DND-41 (cell line): ENCODE results near the gene FKBP14.

ENCODE experiments used
- ATAC-seq: fragments of 200-7000 bp; cut with Tn5 transposase; 3 replicates; pipeline ENCODE4 v1.9.1; 2021; ENCODE audit warnings: low read depth; ENCODE audit not compliant: insufficient read depth
- DNase-seq: peaks from one replicate; pipeline ENCODE4 v3.0.0-alpha.2; 2020
- H2AFZ ChIP-seq: 2 replicates; pipeline ENCODE4 v1.6.0; 2012; ENCODE audit warnings: low read depth, low read length
- H3K27ac ChIP-seq: 2 replicates; pipeline ENCODE4 v1.5.1; 2012; ENCODE audit warnings: low read length, inconsistent platforms
- H3K27me3 ChIP-seq: fragments of 200-600 bp; sonication (generic); 2 replicates; pipeline ENCODE4 v1.6.0; 2012; ENCODE audit warnings: low read length, mild to moderate bottlenecking, inconsistent platforms; ENCODE audit not compliant: insufficient read depth, poor library complexity
- H3K36me3 ChIP-seq: 2 replicates; pipeline ENCODE4 v1.5.1; 2012; ENCODE audit warnings: low read length, inconsistent platforms; ENCODE audit not compliant: insufficient read depth
- H3K4me1 ChIP-seq: 2 replicates; pipeline ENCODE4 v1.5.1; 2012; ENCODE audit warnings: mild to moderate bottlenecking, low read length; ENCODE audit not compliant: insufficient read depth
- H3K4me2 ChIP-seq: 2 replicates; pipeline ENCODE4 v1.6.0; 2012; ENCODE audit warnings: mild to moderate bottlenecking, moderate library complexity, low read length, inconsistent platforms; ENCODE audit not compliant: insufficient read depth
- H3K4me3 ChIP-seq, 2 experiments: fragments of 200-600 bp in 1 of 2; shearing (Covaris generic) in 1 of 2; 2 replicates each; pipeline ENCODE4 v1.5.1; 2012 to 2016; ENCODE audit warnings: inconsistent platforms in 2 of 2, low read length in 2 of 2, mild to moderate bottlenecking in 2 of 2, low read depth in 1 of 2, moderate library complexity in 1 of 2
- H3K79me2 ChIP-seq: 2 replicates; pipeline ENCODE4 v1.6.0; 2012; ENCODE audit warnings: low read length, inconsistent platforms; ENCODE audit not compliant: insufficient read depth
- H3K9ac ChIP-seq: 2 replicates; pipeline ENCODE4 v1.6.0; 2012; ENCODE audit warnings: low read depth, mild to moderate bottlenecking, inconsistent platforms, low read length, moderate library complexity
- H3K9me3 ChIP-seq: 2 replicates; pipeline ENCODE4 v1.5.1; 2012; ENCODE audit warnings: low read length, moderate library complexity, mild to moderate bottlenecking, inconsistent platforms; ENCODE audit not compliant: insufficient read depth, severe bottlenecking
- H4K20me1 ChIP-seq: 2 replicates; pipeline ENCODE4 v1.6.0; 2012; ENCODE audit warnings: low read length; ENCODE audit not compliant: insufficient read depth
- CTCF ChIP-seq: IDR thresholded peaks from 2 replicates; pipeline ENCODE4 v1.5.1; 2012; ENCODE audit warnings: borderline replicate concordance, low read length, moderate library complexity, mild to moderate bottlenecking; ENCODE audit not compliant: poor library complexity, severe bottlenecking; ENCODE audit errors: extremely low read depth
- EZH2 ChIP-seq: IDR thresholded peaks from 3 replicates; pipeline ENCODE4 v1.6.1; 2012; ENCODE audit warnings: borderline replicate concordance, low read depth, mild to moderate bottlenecking, moderate library complexity, low read length, inconsistent platforms; ENCODE audit not compliant: severe bottlenecking

FKBP14 gene

DNA sequence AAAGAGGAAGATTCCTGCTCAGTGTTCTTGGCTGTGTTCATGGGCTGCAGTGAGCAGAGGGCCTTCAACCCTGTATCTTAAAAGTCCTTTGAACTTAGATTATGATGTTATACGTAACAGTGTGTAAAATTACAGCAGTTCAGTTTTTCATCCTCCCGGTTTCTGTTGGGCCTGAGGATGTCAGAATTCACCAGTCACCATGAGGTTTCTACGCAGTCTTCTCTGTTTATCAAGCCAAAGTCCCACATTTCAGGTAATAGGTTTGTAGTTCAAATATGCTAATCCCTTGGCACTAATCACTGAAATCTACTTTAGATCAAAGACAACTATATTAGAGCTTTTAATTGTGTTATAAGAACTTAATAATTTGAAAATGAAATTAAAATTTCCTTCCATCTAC, 26.6 kb upstream of the FKBP14 start:
- Histone ChIP-seq H3K36me3 (peaks cover 71% of the 10 kb centered on the region), H3K9me3 (no peaks in the 10 kb centered on the region), H4K20me1 (no peaks in the 10 kb centered on the region), H3K27me3 (no peaks in the 10 kb centered on the region), H3K4me3 (no peak overlapping the region), H3K4me1 (no peaks in the 10 kb centered on the region), H3K27ac (no peak overlapping the region), H3K4me2 (no peak overlapping the region), H3K9ac (no peak overlapping the region), H3K79me2 (no peaks in the 10 kb centered on the region), H2AFZ (no peak overlapping the region)
- ATAC-seq, result no peak
- DNase-seq, result no peak
- TF ChIP-seq CTCF (no peak), EZH2 (no peak)

DNA sequence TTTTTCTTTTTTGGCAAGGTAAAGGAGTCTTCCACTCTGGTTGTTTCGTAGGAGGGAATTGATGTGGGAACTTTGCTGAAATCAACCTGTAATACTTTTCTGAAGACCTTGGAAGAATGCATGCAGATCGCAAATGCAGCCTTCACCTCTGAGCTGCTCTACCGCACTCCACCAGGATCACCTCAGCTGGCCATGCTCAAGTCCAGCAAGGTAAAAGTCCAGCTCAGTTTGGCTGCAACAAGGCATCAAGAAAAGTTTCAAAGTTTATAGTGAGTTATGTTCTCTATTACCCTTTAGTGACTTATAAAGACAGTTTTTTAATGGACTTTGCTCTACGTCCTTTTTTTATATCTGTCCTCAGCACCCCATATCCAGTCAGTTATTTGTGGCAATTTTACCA, 22.7 kb upstream of the FKBP14 start:
- no peak for TF ChIP-seq CTCF
- no peak for TF ChIP-seq EZH2
- Histone ChIP-seq H3K4me1 (no peaks in the 10 kb centered on the region), H3K9me3 (no peaks in the 10 kb centered on the region), H3K36me3 (peaks cover 71% of the 10 kb centered on the region), H2AFZ (no peak overlapping the region), H3K79me2 (no peaks in the 10 kb centered on the region), H3K27ac (no peak overlapping the region), H3K4me2 (no peak overlapping the region), H3K9ac (no peak overlapping the region), H4K20me1 (no peaks in the 10 kb centered on the region), H3K27me3 (no peaks in the 10 kb centered on the region), H3K4me3 (no peak overlapping the region)
- DNase-seq, result no peak
- no peak for ATAC-seq

GRCh38 chr7:30048582-30048981, 22.1 kb upstream of the FKBP14 start:
- Histone ChIP-seq H3K4me1 (no peaks in the 10 kb centered on the region), H3K9me3 (no peaks in the 10 kb centered on the region), H3K79me2 (no peaks in the 10 kb centered on the region), H3K36me3 (peaks cover 65% of the 10 kb centered on the region), H3K27ac (no peak overlapping the region), H3K4me2 (no peak overlapping the region), H3K27me3 (no peaks in the 10 kb centered on the region), H3K9ac (no peak overlapping the region), H2AFZ (no peak overlapping the region), H4K20me1 (no peaks in the 10 kb centered on the region), H3K4me3 (no peak overlapping the region)
- ATAC-seq (no peak), DNase-seq (no peak)
- TF ChIP-seq EZH2 (no peak), CTCF (no peak)

DNA sequence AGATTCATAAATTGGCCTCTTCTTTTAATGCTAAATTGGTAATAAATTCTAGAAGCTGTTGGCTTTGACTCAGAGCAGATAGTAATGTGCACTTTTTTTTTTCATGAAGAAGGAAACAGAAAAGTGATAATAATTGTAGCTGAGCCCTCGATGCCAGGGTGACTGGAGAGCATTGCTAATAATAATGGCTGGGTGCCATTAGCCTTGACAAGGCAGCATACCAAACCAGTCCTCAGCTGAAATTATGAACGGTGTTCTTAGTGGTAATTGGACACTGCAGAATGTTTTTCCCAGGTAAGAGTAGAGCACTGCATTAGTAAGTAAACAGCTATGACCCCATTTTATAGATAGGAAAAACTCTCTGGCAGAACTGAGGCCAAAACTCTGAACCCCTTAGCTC, 20.6 kb upstream of the FKBP14 start:
- H2AFZ ChIP-seq, result no peak overlapping the region

More for the DNA sequence above, 20.6 kb upstream of the FKBP14 start:
- no peak overlapping the region for H3K9ac ChIP-seq
- no peak overlapping the region for H3K4me3 ChIP-seq
- H3K27me3 ChIP-seq, result no peaks in the 10 kb centered on the region
- ATAC-seq (no peak), DNase-seq (no peak)
- no peaks in the 10 kb centered on the region for H3K9me3 ChIP-seq
- H4K20me1 ChIP-seq, result no peaks in the 10 kb centered on the region
- no peak overlapping the region for H3K4me2 ChIP-seq
- H3K36me3 ChIP-seq, result peaks cover 53% of the 10 kb centered on the region
- H3K4me1 ChIP-seq, result no peaks in the 10 kb centered on the region
- no peak overlapping the region for H3K27ac ChIP-seq
- TF ChIP-seq CTCF (no peak), EZH2 (no peak)
- H3K79me2 ChIP-seq, result 0 out of 2 replicates have a peak, but pooled peaks cover 9% of the 10 kb centered on the region
